Psoas muscle (tissue), 8 donors: ENCODE results near the gene OPRM1. TPM values are rescaled to one million over a fixed set of nuclear protein-coding genes. Genes with fewer than 3 reads are reported as not detected.

Experiments used
- ATAC-seq, 4 donors: fragments of 200-7000 bp; cut with Tn5 transposase; one replicate each; pipeline ENCODE4 v1.9.1; 2020; ENCODE audit warnings: moderate library complexity in 3 of 4, mild to moderate bottlenecking in 2 of 4
- DNase-seq, 2 donors: peaks; one replicate each; pipeline ENCODE4 v3.0.0-alpha.2; 2020
- H3K27ac ChIP-seq: fragments of 200-600 bp; one replicate; pipeline ENCODE4 v1.8.0; 2022
- H3K27me3 ChIP-seq, 3 donors: fragments of 200-600 bp in 1 of 3; one replicate each; pipeline versions ENCODE4 v1.6.1 to v1.8.0; 2013 to 2022; ENCODE audit warnings: low read length in 2 of 3, mild to moderate bottlenecking in 2 of 3, moderate library complexity in 1 of 3; ENCODE audit not compliant: insufficient read depth in 3 of 3
- H3K36me3 ChIP-seq, 2 donors: fragments of 200-600 bp in 1 of 2; one replicate each; pipeline versions ENCODE4 v1.6.1 to v1.8.0; 2013 to 2022; ENCODE audit warnings: low read depth in 1 of 2, mild to moderate bottlenecking in 1 of 2, moderate library complexity in 1 of 2; ENCODE audit not compliant: insufficient read depth in 1 of 2
- H3K4me1 ChIP-seq: fragments of 200-600 bp; one replicate; pipeline ENCODE4 v1.8.0; 2022
- H3K4me3 ChIP-seq: fragments of 200-600 bp; one replicate; pipeline ENCODE4 v1.8.0; 2022; ENCODE audit warnings: mild to moderate bottlenecking
- H3K9me3 ChIP-seq: fragments of 200-600 bp; one replicate; pipeline ENCODE4 v1.8.0; 2022
- WGBS, 3 donors: extraction: QIAGEN DNeasy Blood & Tissue Kit; methylation state at CpG; one replicate each; pipeline versions ENCODE4 v1.1.6 to v1.1.7; 2013; 5-methylcytosine and 5-hydroxymethylcytosine counted together
- intact Hi-C, 2 donors: fragments of 100-400 bp; cut with DNase I; formaldehyde crosslinking; loops; one replicate each; pipeline versions ENCODE4 v1.11.0 to v1.14.2; 2022
- polyA plus RNA-seq, 3 donors: library from polyadenylated mRNA; stranded (reverse); fragments of 200-250 nt; gene quantifications; one replicate each; pipeline ENCODE4 v1.2.3, GENCODE V29; 2013
- total RNA-seq, 4 donors: library from RNA; stranded (reverse); fragmentation: NEBNext Ultra II Directional in 2 of 4; extraction: Animal tissue kit (Norgen Biotek cat#: 25700) in 2 of 4; gene quantifications; one replicate each; pipeline versions ENCODE4 v1.2.1 to v1.2.4, GENCODE V29; 2021 to 2023
- TF ChIP-seq, protein P1 (sequence below): fragments of 200-600 bp; IDR thresholded peaks from one replicate; pipeline ENCODE4 v1.8.0; 2022; ENCODE audit warnings: antibody characterized with exemption
- donor health status: healthy with polysubstance abuse.
- donor health status: DM: no; HTN: no; CAD: no; lungs with moderate emphysema.
- donor health status: Bipolar disorder and iron deficiency.
- donor health status: healthy.
- donor health status: DM: yes; HTN: yes; CAD: no.
- donor health status: DM: no; HTN: no; CAD: no.
- donor health status: DM: no; HTN: no; CAD: no.
- donor health status: DM: yes; HTN: yes; CAD: no.

Gene OPRM1
- total and polyA plus RNA-seq, 7 donors: not detected

DNA sequence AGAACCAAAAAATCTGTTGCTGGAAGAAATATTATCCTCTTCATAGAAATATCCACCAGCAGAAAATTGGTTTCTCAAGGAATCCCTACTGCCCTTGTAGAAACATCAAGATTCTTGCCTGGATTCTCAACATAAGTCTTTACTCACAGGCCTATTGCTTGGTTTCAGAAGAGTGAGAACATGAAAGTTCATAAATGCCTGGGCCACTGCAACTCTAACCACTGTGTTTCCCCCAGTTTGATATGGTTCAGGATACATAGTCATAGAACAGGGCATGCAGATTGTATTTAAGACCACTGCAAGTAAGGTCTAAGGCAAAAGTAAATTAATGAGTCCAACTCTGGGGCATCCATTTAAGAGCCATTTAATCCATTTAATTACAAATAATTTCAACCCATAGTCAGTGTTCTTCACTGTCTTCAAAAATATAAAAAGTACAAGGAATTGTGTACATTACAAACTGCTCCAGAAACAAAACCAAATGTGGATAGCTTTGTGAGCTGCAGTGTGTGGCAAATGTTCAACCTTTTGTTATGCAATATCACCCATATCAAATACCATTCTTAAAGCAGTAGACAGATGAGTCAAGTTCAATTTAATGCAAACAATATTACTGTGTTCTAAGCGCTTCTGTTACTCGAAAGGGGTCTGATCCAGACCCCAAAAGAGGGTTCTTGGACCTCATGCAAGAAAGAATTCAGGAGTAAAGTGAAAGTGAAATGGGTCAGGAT is 83.3 kb downstream of the OPRM1 start:
- TF ChIP-seq, protein P1, sequence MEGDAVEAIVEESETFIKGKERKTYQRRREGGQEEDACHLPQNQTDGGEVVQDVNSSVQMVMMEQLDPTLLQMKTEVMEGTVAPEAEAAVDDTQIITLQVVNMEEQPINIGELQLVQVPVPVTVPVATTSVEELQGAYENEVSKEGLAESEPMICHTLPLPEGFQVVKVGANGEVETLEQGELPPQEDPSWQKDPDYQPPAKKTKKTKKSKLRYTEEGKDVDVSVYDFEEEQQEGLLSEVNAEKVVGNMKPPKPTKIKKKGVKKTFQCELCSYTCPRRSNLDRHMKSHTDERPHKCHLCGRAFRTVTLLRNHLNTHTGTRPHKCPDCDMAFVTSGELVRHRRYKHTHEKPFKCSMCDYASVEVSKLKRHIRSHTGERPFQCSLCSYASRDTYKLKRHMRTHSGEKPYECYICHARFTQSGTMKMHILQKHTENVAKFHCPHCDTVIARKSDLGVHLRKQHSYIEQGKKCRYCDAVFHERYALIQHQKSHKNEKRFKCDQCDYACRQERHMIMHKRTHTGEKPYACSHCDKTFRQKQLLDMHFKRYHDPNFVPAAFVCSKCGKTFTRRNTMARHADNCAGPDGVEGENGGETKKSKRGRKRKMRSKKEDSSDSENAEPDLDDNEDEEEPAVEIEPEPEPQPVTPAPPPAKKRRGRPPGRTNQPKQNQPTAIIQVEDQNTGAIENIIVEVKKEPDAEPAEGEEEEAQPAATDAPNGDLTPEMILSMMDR: no peak
- Histone ChIP-seq H3K36me3 (no peaks in the 10 kb centered on the region), H3K27me3 (peaks cover 0 to 4% (median 0%) of the 10 kb centered on the region in 3 donors), H3K9me3 (no peaks in the 10 kb centered on the region), H3K27ac (no peak overlapping the region), H3K4me1 (no peaks in the 10 kb centered on the region), H3K4me3 (no peak overlapping the region)
- no peak for DNase-seq
- intact Hi-C loops: no loop called here
- no peak for ATAC-seq
- 81 to 87% (median 84%) methylated on average over 2 of the region's 2 CpGs for WGBS, 3 donors

DNA sequence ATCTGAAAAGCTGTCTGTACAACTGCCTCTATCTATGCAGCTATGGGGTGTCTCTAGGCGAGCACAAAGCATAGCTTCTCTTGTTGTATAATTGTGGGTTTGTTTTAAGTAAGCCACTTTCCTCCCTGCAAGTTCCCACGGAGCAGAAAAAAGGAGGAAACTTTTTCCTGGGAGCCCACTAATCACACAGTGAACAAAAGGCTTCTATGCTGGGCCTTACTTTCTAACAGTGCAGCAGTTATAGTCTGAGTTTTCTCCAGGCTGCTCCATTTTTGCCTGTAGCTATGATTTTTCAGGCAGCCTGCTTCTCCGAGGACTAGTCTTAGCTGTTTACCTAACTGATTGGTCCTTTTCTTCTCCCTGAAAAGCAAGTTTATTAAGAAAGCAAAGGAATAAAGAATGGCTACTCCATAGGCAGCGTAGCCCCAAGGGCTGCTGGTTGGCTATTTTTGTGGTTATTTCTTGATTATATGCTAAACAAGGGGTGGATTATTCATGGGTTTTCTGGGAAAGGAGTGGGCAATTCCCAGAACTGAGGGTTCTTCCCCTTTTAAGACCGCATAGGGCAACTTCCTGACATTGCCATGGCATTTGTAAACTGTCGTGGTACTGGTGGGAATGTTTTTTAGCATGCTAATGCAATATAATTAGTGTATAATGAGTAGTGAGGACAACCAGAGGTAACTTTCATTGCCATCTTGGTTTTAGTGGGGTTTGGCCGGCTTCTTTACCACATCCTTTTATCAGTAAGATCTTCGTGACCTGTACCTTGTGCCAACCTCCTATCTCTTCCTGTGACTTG is 84.3 kb downstream of the OPRM1 start:
- DNase-seq (no peak), ATAC-seq (no peak)
- H3K27ac ChIP-seq: no peak overlapping the region
- no peaks in the 10 kb centered on the region for H3K4me1 ChIP-seq
- no peaks in the 10 kb centered on the region for H3K9me3 ChIP-seq
- H3K4me3 ChIP-seq: no peak overlapping the region
- 77 to 83% (median 80%) methylated on average over 8 of the region's 8 CpGs for WGBS, 3 donors
- peaks cover 0 to 4% (median 0%) of the 10 kb centered on the region in 3 donors for H3K27me3 ChIP-seq
- H3K36me3 ChIP-seq: no peaks in the 10 kb centered on the region
- intact Hi-C loops: no loop called here
- TF ChIP-seq, protein P1: no peak

DNA sequence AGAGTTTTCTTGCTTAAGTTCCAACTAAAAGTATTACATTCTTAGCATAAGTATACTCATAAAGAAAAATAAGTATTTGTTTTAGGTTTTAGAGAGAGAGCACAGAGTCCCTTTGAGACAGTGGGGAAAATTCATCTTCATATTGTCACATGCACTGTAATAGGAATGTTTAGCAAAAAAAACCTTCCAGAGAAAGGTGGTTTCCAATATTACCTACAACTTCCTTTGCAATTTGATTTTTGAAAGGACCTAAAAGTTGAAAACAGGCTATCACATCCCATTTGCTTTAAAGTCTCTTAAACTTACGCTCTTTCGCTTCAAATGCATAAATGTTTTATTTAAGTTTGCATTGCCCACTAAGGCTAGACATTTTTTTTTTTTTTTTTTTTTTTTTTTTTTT is 86.4 kb downstream of the OPRM1 start:
- no peak overlapping the region for H3K27ac ChIP-seq
- H3K9me3 ChIP-seq: no peaks in the 10 kb centered on the region
- no peaks in the 10 kb centered on the region for H3K4me1 ChIP-seq
- no peaks in the 10 kb centered on the region for H3K36me3 ChIP-seq
- H3K4me3 ChIP-seq: no peak overlapping the region
- ATAC-seq (no peak), DNase-seq (no peak)
- intact Hi-C loops: no loop called here
- TF ChIP-seq, protein P1: no peak
- peaks cover 0 to 4% (median 0%) of the 10 kb centered on the region in 3 donors for H3K27me3 ChIP-seq
- WGBS, 3 donors: 91 to 96% (median 93%) methylated on average over 2 of the region's 2 CpGs

DNA sequence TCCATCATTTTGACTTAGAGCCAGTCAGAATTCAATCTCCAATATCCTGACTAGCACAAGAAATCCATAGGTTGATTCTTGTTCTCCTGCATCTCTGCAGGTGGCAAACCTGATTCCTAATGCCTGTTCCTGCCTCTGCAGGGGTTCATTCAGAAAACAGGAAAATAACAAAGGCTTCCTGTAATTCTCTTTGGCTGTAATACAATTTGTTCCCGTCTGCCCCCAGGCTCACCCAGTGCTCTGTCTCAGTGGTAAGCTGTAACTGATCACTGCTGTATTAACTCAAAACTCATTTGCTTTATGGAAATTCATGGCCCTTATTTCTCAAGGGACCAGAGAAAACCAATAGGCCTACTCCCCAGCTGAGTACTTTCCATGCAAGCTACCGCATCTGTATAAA is 88.6 kb downstream of the OPRM1 start:
- H3K27ac ChIP-seq: no peak overlapping the region
- TF ChIP-seq, protein P1: no peak
- intact Hi-C loops: no loop called here
- DNase-seq: no peak
- H3K4me1 ChIP-seq: no peaks in the 10 kb centered on the region
- no peak for ATAC-seq
- H3K9me3 ChIP-seq: no peaks in the 10 kb centered on the region
- WGBS, 3 donors: 17 to 28% (median 22%) methylated on average over 2 of the region's 2 CpGs
- no peaks in the 10 kb centered on the region for H3K36me3 ChIP-seq
- H3K4me3 ChIP-seq: no peak overlapping the region
- no peaks in the 10 kb centered on the region for H3K27me3 ChIP-seq
